ENCODE measurements around the gene ROBO2.

Gene ROBO2

DNA sequence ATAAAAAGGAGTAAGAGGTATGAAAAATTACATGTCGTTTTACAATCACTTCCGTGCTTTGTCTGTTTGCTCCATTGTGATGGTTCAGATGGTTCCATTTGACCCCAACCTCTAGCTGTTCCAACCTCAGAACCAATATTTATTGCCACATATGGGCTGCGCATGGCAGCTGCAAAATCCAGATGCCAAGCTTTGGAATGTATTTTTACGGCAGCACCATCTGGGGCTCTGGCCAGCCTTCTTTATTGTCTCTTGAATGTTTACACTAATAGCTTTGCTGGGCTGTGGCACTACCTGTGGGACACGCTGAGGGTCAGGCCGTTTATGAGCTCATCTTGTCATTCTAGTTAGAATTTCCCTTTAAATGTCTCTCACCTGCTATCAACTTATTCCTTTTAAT lies 219.8 kb downstream of the ROBO2 start:
- no peak for DNase-seq (ENCODE audit: low read depth)

DNA sequence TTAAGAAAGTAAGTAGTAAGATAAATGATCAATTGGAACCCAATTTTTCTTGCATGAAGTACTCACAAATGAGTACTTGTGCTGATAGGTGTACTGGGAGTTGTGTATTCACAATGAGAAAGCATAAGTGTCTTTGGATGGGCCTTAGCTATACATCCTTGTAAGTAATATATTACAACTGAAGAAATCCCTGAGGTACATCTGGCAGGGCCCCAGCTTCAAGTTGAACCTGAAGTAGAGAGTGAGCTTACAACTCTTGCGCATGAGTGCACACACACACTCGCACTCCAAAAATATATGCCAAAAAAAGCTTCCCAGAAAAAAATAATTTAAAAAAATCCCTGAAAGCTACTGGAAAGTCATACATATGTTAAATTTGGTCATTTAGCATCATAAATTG lies 222.5 kb downstream of the ROBO2 start:
- DNase-seq (ENCODE audit: low read depth), result no peak

DNA sequence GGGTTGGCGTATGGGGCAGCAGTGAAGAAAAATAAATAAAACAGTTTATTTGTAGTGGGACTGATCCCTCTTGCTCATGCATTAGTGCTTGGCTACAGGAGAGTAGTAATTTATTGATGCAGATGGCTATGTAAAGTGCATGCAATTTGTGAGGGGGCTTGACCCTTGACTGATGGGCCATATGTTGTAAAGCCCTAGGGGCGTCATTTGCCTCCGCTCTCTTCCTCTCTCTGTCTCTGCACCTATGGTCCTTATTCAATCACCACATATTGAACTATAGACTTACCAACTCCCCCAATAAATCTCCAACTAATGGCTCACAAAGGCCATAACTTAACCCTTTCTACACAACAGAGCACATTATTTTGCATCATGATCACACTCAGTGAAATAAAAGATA lies 227.7 kb downstream of the ROBO2 start:
- DNase-seq (ENCODE audit: low read depth), result no peak

DNA sequence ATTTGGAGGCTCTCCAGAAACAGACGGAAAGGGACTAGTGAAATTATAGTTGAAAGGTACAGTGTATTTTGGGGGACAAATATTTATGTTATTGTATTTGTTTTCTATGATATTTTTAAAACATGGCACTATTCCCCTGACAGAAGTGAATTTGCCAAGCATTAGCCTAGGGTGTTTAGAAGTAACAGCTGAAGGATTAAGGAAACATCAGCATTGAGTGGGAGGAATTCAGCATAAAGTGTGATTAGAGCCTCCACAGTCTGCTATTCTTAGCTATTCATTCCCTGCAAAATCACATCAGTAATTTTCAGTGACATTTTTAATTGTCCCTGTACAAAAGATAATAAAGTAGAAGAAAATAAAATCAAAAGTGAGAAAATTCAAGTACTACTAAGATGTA lies 231.4 kb downstream of the ROBO2 start:
- DNase-seq (ENCODE audit: low read depth), result no peak

DNA sequence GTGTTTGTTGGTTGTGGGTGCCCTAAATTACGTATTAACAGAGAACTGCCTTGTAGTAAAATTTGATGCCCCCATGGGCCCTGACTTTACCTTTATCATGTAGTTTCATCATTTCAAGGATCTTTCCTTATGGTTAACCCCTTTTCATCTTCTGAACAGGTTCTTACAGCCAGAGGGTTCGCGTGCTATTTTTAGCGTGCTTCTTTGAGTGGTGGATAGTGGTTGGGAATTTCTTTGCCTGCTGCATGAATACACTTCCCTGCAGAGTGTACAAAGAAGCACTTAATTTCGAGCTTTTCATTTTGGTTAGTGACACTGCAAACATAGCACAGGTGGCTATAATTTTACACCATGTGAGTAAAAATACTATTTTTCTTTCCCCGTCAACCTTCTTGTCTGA lies 231.8 kb downstream of the ROBO2 start:
- DNase-seq (ENCODE audit: low read depth), result no peak

DNA sequence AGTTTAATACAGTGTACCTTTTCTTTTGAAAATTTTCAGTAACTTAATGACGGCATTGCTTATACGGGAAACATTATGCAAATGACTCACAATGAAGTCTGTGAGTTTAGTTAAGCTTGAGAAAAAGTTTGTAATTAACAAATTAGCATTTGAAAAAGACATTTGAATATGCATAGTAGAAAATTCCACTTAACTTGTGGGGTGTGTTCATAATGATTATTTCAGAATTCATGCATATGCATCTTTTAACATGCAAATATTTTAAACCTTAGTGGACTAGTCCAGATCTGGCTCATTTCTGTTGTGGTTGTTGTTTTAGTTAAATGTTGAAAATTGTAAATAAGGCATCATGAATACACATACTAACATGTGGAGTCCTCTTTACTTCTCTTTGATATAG lies 239.4 kb downstream of the ROBO2 start:
- no peak for DNase-seq (ENCODE audit: low read depth)

DNA sequence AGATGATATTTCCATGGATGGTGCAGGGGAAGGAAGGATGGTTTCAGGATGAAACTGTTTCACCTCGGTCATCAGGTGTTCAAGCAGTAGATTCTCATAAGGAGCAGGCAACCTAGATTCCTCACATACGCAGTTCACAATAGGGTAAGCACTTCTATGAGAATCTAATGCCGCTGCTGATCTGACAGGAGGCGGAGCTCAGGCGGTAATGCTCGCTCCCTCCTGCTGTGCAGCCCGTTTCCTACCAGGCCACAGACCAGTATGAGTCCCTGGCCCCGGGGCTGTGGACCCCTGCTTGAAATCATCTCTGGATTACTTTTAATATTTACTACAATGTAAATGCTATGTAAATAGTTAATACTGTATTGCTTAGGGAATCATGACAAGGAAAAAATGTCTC lies 241.8 kb downstream of the ROBO2 start:
- no peak for DNase-seq (ENCODE audit: low read depth)

DNA sequence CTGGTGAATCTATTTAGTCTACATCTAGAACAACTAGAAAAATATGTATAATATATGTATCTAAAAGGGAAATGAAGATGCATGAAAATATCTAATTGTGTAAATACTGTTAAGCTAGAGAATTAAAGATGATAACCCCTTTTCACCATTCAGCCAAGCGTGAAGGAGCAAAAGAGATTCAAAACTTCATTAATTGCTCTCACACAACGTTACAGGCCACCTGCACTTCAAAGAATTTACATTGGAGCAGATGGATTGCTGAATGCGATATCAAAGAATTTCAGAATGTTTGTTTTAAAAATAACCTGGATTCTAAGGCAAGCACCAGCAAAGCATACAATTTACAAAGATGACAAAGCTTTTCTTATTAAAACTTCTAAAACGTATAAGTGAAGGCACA lies 243.2 kb downstream of the ROBO2 start:
- DNase-seq (ENCODE audit: low read depth), result no peak

DNA sequence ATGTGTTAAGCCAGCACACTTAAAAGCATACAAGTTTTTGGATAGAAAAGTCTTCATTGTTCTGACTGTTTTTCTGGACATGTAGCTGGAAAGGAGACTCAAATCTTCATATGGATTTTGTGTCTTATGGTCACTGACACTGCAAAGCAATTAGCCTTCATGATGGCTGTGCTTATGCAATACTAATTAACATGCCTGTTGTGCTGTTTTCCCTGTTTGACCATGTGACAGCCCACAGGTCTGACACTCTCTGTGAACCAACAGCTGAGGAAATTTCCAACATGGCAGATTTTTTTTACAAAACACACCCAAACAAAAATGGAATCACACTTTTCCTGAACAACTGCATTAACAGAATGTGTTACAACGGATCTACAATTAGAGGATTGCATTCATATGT lies 248.4 kb downstream of the ROBO2 start:
- no peak for DNase-seq (ENCODE audit: low read depth)

DNA sequence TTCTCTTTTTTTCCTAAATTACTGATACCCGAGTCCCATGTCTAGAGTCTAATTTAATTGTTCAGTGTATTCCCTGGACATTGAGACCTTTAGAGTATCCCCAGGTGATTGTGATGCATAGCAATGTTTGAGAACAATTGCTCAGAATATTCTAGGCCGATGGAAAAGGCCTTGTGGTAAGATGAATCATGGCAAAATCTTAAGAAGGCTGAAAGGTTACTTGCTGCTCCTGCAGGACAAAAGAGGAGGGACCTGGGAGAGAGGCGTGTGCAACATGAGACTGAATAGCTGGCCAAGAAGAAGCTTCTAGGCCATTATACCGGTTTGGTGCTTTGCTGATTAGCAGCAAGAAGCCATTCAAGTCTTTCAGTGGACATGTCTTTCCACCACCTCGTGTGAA lies 256.6 kb downstream of the ROBO2 start:
- no peak for DNase-seq (ENCODE audit: low read depth)

DNA sequence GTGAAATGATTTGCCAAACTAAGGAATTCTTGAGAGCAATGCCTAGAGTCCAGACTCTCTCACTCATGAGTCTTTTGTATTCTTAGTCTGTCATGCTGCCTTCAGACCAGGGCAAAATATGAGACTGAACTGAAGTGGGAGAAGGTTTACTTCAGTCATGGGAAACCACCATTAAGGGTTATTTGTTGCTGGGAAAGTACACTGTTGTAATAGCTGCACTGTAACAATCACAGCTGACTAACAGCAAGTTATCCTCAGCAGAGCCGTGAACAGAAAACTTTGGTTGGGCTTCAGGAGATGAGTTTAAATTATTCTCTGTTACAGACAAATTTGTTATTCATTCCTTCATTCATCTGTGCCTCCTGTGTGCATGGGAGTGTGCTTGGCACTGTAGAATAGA lies 258.5 kb downstream of the ROBO2 start:
- DNase-seq (ENCODE audit: low read depth), result no peak

DNA sequence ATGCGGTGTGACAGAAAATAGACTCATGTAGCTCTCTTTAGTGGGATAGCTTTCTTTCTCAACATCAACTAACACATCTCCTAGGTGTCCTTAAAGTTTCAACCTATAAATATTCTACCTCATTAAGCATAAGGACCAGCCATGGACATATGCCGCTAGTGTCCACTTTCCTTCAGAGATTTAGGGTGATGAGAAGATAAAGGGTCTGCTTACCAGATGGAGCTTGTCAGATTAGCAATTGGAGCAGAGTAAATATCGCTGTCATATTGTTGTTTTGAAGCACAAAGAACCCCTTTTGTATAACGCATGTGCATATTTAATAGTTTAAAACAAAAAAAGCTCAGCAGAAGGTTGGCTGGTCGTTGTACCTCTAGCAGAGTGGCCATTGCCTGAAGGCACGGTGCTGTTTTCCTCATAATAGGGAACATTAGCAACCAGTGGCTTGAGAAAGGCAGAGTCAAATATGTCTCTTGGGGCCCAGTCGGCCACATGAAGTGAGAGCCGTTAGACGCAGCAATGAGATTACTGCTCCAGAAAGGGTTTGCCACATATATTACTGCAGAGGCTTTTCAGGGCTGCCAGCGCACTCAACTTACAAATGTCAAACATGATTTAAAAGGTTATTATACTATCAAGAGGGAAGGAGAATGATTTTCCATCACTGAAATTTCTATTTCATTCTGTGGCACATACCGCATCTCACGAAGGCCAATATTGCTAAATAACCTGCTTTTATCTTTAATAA lies 264.2 kb downstream of the ROBO2 start:
- DNase-seq (ENCODE audit: low read depth), result no peak

DNA sequence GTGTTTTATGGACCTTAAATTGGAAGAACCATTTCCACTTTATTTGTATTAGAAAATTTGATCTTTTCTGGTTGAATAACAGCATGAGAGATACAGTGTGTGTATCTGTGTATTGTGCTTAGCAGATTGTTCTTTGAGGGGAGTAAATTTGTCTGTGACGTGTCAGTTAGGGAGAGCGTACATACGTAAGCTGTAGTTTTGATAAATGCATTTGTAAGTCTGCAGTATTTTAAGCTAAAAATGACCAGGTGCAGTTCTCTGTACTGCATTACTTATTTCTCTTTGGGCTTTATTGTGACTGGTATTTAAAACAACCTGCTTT lies 264.8 kb downstream of the ROBO2 start:
- no peak for DNase-seq (ENCODE audit: low read depth)

DNA sequence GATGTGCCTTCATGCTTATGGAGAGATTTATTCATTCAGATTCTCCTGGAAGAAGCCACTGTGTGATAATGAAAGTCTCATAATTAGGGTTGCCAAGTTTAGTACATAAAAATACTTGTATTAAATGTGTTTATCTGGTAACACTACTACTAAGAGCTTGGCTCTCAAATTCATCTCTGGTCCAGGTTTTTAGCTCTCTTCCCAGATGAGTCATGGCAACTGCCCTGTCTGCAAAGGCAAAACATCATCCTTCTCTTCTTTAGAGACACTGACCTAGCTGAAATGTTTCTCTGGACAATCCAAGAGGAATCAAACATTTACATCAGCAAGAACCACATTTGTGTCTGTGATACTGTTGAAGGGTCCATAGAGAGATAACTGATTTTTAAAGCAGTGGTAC lies 269.6 kb downstream of the ROBO2 start:
- no peak for DNase-seq (ENCODE audit: low read depth)

DNA sequence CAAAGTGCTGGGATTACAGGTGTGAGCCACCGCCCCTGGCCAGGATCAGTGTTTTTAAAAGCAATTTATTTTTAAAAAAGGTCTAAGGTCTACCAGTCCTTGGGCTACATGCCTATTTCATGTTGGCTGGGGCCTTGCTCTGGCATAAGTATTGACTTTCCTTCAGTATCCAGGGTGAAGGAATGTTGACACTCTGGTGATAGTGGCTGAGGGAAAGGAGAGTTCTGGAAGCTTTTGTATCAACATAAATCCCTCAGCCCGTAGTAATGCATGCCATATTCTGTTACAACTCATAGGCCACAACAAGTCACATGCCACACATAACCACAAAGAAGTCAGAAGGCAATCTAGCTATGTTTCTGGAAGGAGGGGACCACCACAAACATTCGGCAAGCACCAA lies 273.9 kb downstream of the ROBO2 start:
- no peak for DNase-seq (ENCODE audit: low read depth)

DNA sequence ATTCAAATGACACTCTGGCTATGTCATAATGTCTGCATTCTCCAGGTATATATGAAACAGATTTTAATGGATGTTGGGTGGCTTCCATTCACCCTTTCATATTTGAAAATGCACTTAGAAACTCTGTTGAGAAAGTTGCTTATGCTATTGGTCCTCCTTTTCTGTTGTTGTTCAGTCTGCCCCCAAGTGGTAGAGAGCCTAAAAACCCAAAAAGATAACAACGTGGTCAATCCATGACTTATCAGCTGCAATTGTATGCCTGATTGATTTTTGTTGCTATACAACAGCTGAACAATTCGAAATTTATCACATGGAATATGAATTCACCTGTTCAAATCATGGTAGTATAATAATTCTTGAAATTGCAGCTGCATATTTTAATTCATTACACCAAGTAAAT lies 279.8 kb downstream of the ROBO2 start:
- DNase-seq (ENCODE audit: low read depth), result no peak

DNA sequence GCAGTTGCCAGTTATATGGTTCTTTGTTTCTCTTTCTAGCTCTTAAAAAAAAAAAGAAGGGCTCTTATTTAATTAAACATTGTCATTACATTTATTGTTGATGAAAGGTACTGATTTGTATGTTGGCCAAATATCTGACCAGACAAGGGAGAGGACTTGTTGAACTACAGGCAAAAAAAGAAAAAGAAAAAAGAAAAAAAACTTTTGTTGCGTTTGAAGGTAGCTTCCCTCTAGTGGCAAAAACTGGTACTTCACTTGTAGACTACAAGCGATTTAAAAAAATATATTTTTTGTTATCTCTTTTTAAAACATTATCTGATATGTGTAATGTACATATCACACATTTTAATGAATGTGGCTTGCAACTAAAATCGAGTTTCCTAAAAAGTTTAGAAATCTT lies 280.6 kb downstream of the ROBO2 start:
- DNase-seq (ENCODE audit: low read depth), result no peak

DNA sequence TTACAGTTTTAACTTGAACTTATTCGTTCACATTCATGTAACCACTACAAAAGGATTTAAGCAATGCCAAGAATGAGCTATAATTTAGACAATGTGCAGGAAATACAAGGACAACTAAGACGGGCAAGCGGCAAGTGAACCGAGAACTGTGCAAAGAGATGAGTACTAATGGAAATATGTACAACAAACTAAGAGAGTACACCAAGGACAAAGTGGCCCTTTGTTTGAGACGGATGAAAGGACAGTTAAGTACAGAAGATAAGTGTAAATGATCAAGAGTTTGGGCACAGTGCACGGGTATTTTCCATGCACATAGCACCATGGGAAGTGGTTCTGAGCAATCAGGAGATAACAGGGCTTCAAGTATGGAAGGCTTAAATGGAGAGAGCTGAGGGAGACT lies 281.7 kb downstream of the ROBO2 start:
- DNase-seq (ENCODE audit: low read depth), result no peak

DNA sequence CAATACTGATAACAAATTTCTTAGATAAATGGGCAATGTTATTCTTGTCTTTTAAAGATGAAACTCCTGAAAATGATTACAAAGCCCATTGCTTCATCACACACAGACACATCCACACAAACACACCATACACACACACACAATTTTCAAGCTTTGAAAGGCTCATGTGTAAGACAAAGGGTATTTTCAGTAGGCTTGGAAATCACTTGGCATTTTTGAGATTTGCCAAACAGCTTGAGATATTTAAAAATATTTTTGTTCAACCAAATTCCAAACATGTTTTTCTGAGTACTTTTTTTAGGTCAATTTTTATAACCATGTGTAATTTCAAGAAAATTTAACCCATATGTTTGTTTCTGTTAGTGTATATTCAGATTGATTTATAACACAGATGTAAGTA lies 283.7 kb downstream of the ROBO2 start:
- no peak for DNase-seq (ENCODE audit: low read depth)

DNA sequence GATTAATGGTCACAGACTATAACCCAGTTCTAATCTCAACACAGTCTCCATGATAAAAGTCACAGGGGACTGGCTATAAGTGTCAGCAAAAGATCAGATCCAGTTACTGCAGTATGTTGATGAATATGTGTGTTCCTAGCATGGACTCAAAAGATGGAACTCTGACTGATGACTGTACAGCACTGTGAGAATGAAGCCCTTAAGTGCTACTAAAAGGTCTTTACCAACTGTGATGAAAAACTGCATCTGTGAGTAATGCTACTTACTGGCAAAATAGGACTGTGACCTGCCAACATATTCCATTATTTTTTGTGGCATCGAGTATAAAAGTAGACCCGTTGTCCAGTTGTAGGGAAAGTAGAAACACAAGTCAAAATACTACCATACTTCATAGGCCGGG lies 284.2 kb downstream of the ROBO2 start:
- DNase-seq (ENCODE audit: low read depth), result no peak

DNA sequence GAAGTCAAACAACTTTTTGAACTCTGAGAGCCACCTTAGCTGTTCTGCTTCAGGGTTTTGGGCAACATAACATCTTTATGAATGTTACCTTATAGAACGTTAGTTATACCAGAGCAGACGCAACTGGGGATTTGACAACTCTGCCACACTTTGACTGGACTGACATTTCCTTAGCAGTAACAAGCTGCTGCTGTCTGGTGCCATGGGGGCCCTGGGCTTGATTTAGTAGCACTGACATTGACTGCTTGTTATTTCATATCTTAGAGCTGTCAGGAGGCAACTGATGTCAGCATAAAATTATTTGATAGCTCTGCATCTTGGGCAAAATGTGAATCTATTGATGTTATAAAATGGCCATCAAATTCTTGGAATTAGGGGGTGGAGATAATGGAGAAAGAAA lies 285.4 kb downstream of the ROBO2 start:
- no peak for DNase-seq (ENCODE audit: low read depth)

DNA sequence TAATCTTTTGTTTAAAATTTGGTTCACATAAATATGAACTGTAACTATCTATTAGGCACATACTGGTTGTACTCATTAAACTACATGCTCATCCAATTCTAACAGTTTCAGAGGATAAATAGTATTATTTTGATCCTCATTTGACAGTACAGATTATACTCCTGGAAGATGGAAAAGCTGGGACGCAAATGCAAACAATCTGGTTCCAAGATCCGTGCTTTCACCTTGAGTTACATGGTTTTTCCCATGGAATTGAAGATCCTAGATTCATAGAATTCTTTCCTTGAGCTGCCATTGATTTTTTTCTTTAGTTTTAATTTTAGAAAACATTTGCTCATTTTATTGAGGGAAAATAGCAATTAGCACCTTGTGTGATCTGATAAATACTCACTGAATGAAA lies 285.8 kb downstream of the ROBO2 start:
- DNase-seq (ENCODE audit: low read depth), result no peak

DNA sequence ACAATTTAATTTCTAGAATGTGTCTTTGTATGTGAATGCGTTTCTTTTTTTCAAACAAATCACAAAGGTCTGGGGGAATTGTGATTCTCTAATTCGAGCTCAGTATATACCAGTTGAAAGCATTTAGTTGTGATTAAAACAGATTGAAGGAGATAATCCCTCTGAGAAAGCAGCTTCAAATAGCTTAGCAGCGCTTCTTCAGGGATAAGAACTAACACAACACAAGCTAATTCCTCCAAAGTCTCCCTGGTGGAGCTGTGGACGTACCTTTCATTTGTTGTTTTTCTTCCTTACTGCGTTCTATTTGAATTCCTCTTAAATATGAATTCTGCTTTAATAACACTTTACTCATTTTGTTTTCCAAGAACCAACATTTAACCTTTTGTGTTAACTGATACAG lies 286.7 kb downstream of the ROBO2 start:
- no peak for DNase-seq (ENCODE audit: low read depth)

DNA sequence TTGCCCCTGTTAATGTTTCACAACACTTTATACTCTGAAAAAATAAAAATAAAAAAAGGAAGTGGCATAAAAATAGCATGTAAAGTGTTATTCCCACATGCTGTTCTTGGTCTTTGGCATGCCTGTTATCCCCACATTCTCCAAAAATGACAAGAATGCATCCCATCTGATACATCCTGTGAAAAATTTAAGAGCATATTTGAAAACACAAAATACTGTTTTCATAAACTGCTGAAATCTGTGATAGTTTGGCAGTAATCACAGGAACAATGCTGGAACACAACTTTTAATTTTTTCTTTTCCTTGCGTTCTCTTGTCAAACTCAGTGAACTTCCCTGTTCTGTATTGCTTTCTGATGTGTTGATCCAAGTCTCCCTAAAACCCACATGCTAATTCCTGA lies 288.8 kb downstream of the ROBO2 start:
- DNase-seq (ENCODE audit: low read depth), result no peak

DNA sequence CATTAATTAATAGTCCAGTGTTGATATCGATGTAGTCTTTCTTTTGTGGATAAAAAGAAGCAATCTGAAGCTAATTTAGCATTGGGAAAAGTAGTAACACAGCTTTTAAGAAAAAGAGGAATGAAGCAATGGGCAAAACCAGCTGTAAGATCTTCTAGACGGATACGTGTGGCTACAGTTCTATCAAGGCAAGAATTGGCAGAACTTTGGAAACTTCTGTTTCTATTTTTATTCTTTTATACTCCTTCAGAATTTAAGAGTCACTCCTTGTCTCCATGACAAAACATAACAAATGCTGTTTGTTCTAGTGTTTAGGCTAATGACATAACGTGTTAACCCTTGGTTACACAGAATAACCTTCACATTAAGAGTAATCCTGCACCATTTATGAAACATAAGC lies 289.2 kb downstream of the ROBO2 start:
- no peak for DNase-seq (ENCODE audit: low read depth)

Measured in stimulated activated CD8-positive, alpha-beta memory T cell treated with anti-CD3 and anti-CD28 coated beads, Interleukin-15, amount 100 ng/mL, for 1 hour (primary cell).